Renal cortex interstitium (tissue), 15 donors: Measurements from ENCODE around the gene CD3D. TPM values are rescaled to one million over a fixed set of nuclear protein-coding genes. Genes with fewer than 3 reads are reported as not detected.

Experiments
- DNase-seq, 11 donors: peaks; one replicate each; pipeline ENCODE4 v3.0.0-alpha.2; 2013; ENCODE audit warnings: low read depth in 9 of 11, low spot score in 4 of 11; ENCODE audit errors: extremely low read depth in 1 of 11
- long read RNA-seq, 16 experiments: transcript quantifications; one replicate each; lab custom pipeline, GENCODE V29; 2026
- polyA plus RNA-seq, 3 donors: library from polyadenylated mRNA; unstranded; fragments of 120-200 nt; gene quantifications; one replicate each; pipeline ENCODE4 v1.2.1, GENCODE V29; 2013; ENCODE audit not compliant: insufficient read length in 3 of 3

CD3D gene
- polyA plus RNA-seq = under 1 TPM in 2 of 3 donors, not detected in 1; 0.43 to 0.65 TPM
- long read RNA-seq, donor 1, partial matches to known transcripts = 0 of 1 reads
- long read RNA-seq, donor 1, other reads (novel, unspliced or antisense) = 0 of 1 reads
- long read RNA-seq, donor 2, partial matches to known transcripts = 0 of 2 reads
- long read RNA-seq, donor 2, other reads (novel, unspliced or antisense) = 0 of 2 reads
- long read RNA-seq, donor 3 = 0 reads
- long read RNA-seq, donor 4 = 0 reads
- long read RNA-seq, donor 5 = 0 reads
- long read RNA-seq, donor 6 = 0 reads
- long read RNA-seq, donor 7 = 0 reads
- long read RNA-seq, donor 8 = 0 reads
- long read RNA-seq, donor 9 = 0 reads
- long read RNA-seq, donor 10 = 0 reads
- long read RNA-seq, donor 11 = 0 reads
- long read RNA-seq, donor 12, partial matches to known transcripts = 8 of 11 reads
- long read RNA-seq, donor 12, other reads (novel, unspliced or antisense) = 0 of 11 reads
- long read RNA-seq, donor 13 = 0 reads
- long read RNA-seq, donor 14 = 0 reads
- long read RNA-seq, donor 15 = 0 reads
- long read RNA-seq, donor 16, partial matches to known transcripts = 145 of 145 reads
- long read RNA-seq, donor 16, other reads (novel, unspliced or antisense) = 0 of 145 reads

GRCh38 chr11:118342503-118343161 lies at the start of gene CD3D:
CD3D (minus strand) TSS chr11:118342705; CDS start chr11:118342607, 98 bp downstream.
- no peak for DNase-seq

GRCh38 chr11:118383657-118384056 lies 41.2 kb upstream of the CD3D start:
- DNase-seq = no peak

DNA sequence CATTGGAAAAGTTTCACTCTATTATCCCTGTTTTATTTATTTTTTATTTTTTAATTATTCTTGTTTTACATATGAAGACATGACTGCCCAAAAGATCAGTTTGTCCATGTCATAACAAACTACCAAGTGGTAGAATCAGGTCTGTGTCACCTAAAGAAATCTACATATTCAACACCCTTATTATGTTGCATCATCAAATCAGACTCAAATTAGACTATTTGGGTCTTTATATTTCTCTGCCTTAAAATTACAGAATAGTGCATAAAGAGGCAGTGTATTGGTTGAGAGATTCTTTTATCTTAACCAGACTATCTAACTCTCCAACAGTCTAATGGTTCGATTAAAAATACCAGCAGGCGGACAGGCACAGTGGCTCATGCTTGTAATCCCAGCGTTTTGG lies 40.4 kb upstream of the CD3D start:
- DNase-seq = no peak

- DNase-seq = no peak
Observed at GRCh38 chr11:118380571-118380970, 38.1 kb upstream of the CD3D start.

DNA sequence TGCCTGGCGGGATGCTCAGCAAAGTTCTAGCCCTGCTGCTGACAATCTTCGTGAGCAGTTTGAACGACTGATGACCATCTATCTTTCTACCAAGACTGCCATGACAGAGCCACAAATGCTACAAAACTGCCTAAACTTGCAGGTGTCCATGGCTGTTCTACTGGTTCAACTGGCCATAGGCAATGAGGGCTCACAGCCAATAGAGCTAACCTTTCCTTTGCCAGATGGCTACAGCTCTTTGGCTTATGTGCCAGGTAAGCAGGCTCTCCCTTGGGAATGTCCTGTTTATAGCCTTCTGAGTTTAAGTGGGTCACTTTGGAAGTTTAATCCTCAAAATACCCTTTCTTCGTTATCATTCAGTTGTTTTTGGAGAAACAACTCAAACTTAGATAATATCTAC lies 37.0 kb upstream of the CD3D start:
- DNase-seq = no peak

- DNase-seq = no peak
Observed at GRCh38 chr11:118375978-118376377, 33.5 kb upstream of the CD3D start.

GRCh38 chr11:118374729-118375128 lies 32.2 kb upstream of the CD3D start:
- DNase-seq = no peak

DNA sequence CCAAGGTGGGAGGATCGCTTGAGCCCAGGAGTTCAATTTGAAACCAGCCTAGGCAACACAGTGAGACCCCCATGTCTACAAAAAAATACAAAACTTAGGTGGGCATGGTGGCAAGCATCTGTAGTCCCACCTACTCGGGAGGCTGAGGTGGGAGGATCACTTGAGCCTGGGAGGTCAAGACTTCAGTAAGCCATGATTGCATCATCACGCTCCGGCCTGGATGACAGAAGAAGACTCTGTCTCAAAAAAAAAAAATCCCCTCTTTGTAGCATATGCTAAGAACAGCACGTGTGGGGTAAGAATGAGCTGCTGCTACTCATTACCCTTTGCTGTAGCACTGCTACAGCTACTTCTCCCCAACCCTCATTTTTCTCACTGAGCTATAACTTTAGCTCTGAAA lies 31.4 kb upstream of the CD3D start:
- no peak for DNase-seq

DNA sequence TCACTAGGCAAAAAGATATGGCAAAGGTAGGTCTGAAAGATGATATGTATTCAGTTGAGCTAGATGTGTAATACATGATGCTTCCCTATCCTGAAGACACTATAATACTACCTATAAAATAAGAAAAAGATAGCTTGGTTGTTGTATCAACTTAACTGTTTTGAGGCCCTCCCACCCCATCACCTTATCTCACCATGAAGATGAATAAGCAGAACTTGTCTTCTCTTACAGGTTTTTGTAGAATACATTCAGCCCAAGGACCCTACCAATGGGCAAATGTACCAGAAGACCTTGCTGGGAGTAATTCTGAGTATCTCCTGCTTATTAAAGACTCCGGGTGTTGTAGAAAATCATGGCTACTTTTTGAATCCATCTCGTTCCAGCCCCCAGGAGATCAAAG lies 30.8 kb upstream of the CD3D start:
- DNase-seq = no peak

DNA sequence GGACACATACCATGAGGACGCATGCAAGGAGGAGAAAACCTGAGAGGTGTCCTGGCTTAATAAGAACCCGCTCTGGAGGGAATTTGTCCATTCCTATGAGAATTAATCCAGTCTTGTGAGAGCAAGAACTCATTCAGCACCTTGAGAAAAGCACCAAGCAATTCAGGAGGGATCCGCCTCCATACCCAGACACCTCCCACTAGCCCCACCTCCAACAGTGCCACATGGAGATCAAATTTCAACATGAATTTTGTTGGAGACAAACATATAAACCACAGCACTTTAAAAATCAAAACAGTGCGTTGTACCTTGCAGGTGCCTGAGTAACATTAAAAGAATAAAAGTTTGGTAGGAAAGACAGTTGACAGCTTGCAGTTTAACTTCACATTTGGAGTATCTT lies 28.3 kb upstream of the CD3D start:
- no peak for DNase-seq

- DNase-seq = no peak
Observed at GRCh38 chr11:118366287-118366686, 23.8 kb upstream of the CD3D start.

- no peak for DNase-seq
Observed at GRCh38 chr11:118364956-118365615, 22.6 kb upstream of the CD3D start.

DNA sequence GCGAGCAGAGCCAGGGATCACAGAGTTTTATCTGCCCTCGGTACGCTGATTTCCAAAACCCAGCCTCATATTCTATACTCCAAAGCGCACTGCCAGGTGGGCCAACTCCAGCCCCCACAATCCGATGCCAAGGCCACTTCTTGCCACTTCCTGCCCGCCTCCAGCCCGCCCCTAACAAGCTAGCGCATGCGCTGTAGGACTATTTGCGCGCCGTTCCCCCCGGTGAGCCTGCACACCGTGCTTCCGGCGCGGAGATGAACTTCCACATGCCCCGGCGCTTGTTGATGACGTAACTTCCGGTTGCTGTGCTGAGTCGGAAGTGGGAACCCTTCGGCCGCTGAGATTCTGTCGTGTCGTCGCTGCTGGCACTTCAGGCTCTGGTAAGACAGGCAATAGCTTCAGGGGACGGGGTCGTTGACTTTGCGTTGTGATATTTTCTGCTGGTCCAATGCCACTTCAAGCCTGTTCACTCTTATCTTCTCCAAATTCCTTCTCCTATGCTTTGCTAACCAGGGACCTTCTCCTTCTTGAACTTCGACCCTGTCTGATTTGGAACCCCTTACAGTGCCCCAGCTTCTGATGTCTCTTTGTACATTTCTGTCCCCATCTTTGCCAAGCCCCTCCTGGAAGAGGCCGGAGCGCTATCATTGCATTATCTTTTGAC lies 16.9 kb upstream of the CD3D start, which contains the start of gene UBE4A:
Gene UBE4A (plus strand): TSS at position 306 of the 664 bp plus-strand sequence. CDS start 5,481 bp downstream, outside the sequence.
- DNase-seq = peak; percentile 86 to 94 (median 91)

GRCh38 chr11:118358071-118358470 lies 15.6 kb upstream of the CD3D start:
- no peak for DNase-seq

- peak in 5 of 11 donors; percentile 7 to 27 (median 12) for DNase-seq
Observed at GRCh38 chr11:118353084-118353710, 10.7 kb upstream of the CD3D start.

DNA sequence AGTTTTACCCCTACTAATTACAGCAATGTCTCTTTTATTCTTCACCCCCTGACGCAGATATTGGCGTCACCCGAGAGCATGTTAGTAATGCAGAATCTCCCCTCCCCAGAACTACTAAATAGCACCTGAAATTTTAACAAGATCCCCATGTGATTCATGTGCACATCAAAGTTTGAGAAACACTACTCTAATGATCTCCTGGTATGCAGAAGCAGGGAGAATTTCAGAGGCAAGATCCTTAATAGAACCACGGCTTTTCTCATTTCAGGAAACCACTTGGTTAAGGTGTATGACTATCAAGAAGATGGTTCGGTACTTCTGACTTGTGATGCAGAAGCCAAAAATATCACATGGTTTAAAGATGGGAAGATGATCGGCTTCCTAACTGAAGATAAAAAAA lies 7.0 kb upstream of the CD3D start:
- no peak for DNase-seq

GRCh38 chr11:118343981-118344515 lies 1.5 kb upstream of the CD3D start, which contains the start of gene CD3G:
CD3G (plus strand) TSS chr11:118344344; CDS start chr11:118344424, 80 bp downstream.
- DNase-seq = no peak

- DNase-seq = no peak
Observed at GRCh38 chr11:118343248-118343647, 743 bp upstream of the CD3D start.
